ENCODE data around the gene PRIM2. TPM values are rescaled to one million over a fixed set of nuclear protein-coding genes. Genes with fewer than 3 reads are reported as not detected.
"Not testable (repeated sequence)": the region's sequence is repeated elsewhere in the genome, so short reads cannot be mapped to it uniquely, and the experiment has no call there.

Gene PRIM2
- polyA plus RNA-seq, 2 of the 4 experiments (the other 2 are of a cell fraction): 15.0 to 20.1 TPM

DNA sequence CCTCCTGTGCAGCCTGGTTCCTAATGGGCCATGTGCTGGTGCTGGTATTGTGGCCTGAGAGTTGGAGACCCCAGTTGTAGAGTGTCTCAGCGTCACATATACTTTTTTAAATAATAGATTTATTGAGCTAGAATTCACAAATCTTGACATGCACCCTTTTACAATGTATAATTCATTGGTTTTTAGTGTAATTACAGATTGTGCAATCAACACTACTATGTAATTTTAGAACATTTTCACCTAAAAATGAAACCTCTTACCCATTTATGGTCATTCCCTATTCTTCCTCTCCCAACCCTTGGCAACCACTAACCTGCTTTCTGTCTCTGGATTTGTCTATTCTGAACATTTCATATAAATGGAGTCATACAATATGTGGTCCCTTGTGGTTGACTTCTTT, 10.6 kb downstream of the PRIM2 start:
- FAIRE-seq (no peak), ATAC-seq (no peak), DNase-seq (ENCODE audit: low read depth in 1 of 2, low spot score in 1 of 2) (no peak)
- TF ChIP-seq FOXS1 (CRISPR knock-in tag; IDR thresholded peaks at IDR 0.05): no peak
- H3K4me3 ChIP-seq: no peak overlapping the region
- H3K4me1 ChIP-seq: no peaks in the 10 kb centered on the region
- ChIA-PET POLR2A (no interaction called here), CTCF (interaction anchor here (1.0 to 1.1 kb wide), 2 partner anchors 11 to 373 kb away, joined by 3 to 5 read pairs; partner anchors contain the start of genes BEND6 and PRIM2)
- no peak overlapping the region for H3K27ac ChIP-seq
- WGBS (ENCODE audit: missing lambda C conversion rate): 91% methylated on average over 1 of the region's 1 CpG
- peaks cover 6% of the 10 kb centered on the region; the same call in 2 of the 3 replicates for H3K9me3 ChIP-seq
- H3K4me2 ChIP-seq: no peak overlapping the region

DNA sequence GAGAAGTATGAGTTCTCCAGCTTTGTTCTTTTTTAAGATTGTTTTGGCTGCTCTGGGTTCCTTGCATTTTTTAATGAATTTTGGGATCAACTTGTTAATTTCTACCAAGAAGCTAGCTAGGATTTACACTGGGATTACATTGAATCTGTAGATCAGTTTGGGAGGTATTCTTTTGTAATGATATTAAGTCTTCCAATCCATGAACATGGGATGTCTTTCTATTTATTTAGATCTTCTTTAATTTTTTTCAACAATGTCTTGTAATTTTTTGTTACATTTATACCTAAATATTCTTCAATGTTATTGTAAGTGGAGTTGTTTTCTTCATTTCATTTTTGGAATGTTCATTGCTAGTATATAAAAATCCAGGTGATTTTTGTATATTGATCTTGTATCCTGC, 12.5 kb downstream of the PRIM2 start:
- FAIRE-seq: no peak
- CTCF ChIA-PET: interaction anchor here (0.7 to 0.9 kb wide), 2 partner anchors 85 to 140 kb away, joined by 3 read pairs; no protein-coding TSS in a partner anchor
- H3K9me3 ChIP-seq: peaks cover 6% of the 10 kb centered on the region; the same call in 2 of the 3 replicates
- H3K4me2 ChIP-seq: no peak overlapping the region
- H3K4me1 ChIP-seq: no peaks in the 10 kb centered on the region
- POLR2A ChIA-PET: no interaction called here
- no peak overlapping the region for H3K27ac ChIP-seq
- DNase-seq (ENCODE audit: low read depth in 1 of 2, low spot score in 1 of 2): no peak
- ATAC-seq: no peak
- no peak overlapping the region for H3K4me3 ChIP-seq
- TF ChIP-seq CBX8 (IDR thresholded peaks at IDR 0.05): no peak

GRCh38 chr6:57342148-57342669, 24.8 kb downstream of the PRIM2 start:
- no peak for DNase-seq (ENCODE audit: low read depth in 1 of 2, low spot score in 1 of 2)
- no peak for FAIRE-seq
- CTCF ChIA-PET: no interaction called here
- Histone ChIP-seq H3K4me3 (no peak overlapping the region), H3K9me3 (no peaks in the 10 kb centered on the region), H3K27ac (no peak overlapping the region), H3K4me1 (no peaks in the 10 kb centered on the region), H3K4me2 (no peak overlapping the region)
- TF ChIP-seq ZC3H11A (IDR thresholded peaks at IDR 0.05) (no peak), RFX5 (IDR thresholded peaks at IDR 0.05) (no peak), BHLHE40 (IDR thresholded peaks at IDR 0.05; ENCODE audit: low read depth, low read length) (no peak), FOSL2 (IDR thresholded peaks at IDR 0.05) (no peak), FOSL2 (CRISPR knock-in tag; IDR thresholded peaks at IDR 0.05) (no peak), GATA3 (IDR thresholded peaks at IDR 0.05; ENCODE audit: borderline replicate concordance) (no peak), FOXS1 (CRISPR knock-in tag; IDR thresholded peaks at IDR 0.05) (no peak), KDM5A (IDR thresholded peaks at IDR 0.05) (no peak), CEBPB (IDR thresholded peaks at IDR 0.05) (no peak), NR3C1 (IDR thresholded peaks at IDR 0.05) (no peak)
- TF ChIP-seq, protein P1, sequence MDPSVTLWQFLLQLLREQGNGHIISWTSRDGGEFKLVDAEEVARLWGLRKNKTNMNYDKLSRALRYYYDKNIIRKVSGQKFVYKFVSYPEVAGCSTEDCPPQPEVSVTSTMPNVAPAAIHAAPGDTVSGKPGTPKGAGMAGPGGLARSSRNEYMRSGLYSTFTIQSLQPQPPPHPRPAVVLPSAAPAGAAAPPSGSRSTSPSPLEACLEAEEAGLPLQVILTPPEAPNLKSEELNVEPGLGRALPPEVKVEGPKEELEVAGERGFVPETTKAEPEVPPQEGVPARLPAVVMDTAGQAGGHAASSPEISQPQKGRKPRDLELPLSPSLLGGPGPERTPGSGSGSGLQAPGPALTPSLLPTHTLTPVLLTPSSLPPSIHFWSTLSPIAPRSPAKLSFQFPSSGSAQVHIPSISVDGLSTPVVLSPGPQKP (IDR thresholded peaks at IDR 0.05; ENCODE audit: low read depth, low read length): no peak
- ATAC-seq: no peak
- POLR2A ChIA-PET: no interaction called here
- 79% methylated on average over 2 of the region's 2 CpGs for WGBS (ENCODE audit: missing lambda C conversion rate)

DNA sequence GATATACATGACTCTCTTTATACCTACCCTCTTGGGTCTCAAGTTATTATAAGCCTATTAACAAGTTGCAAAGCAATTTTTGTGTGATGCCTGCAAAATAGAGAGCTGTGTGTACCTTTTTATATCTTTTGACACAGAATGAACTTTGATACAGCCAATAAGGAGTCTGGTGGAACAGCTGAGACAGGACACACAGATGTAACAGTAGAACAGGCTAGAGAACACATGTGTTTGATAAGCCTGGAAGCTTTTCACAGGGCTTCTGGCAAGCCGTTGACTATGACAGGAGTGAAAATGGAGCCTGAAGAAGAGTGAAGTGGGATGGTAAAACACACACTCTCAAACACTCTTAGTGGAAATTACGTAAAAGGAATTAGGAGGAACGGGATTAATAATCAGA, 25.9 kb downstream of the PRIM2 start:
- CTCF ChIA-PET; H3K4me1 ChIP-seq; ATAC-seq; H3K27ac ChIP-seq; H3K4me3 ChIP-seq; POLR2A ChIA-PET; H3K9me3 ChIP-seq; H3K4me2 ChIP-seq; DNase-seq (ENCODE audit: low read depth in 1 of 2, low spot score in 1 of 2); FAIRE-seq: not testable (repeated sequence)
- WGBS (ENCODE audit: missing lambda C conversion rate): 93% methylated on average over 3 of the region's 3 CpGs

DNA sequence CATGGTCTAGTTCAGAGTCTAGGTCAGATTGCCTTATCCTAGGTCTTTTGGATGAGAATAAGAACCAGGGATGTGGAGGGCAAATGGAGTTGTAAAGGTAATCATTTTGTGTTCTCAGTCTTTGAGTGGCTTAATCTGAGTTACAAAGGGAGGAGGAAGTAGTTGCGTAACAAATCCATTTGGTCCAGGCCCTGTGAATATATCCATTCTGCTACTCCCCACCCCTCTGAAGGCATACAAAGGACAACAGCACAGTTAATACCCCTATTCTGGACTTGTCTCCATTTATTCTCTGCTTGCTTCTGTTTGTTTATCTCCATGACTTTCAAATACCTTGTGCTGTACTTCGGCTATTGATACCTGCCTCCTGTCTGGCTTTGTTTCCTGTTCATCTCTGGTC, 29.3 kb downstream of the PRIM2 start:
- H3K4me1 ChIP-seq; H3K27ac ChIP-seq; H3K9me3 ChIP-seq; H3K4me3 ChIP-seq; H3K4me2 ChIP-seq; ATAC-seq; FAIRE-seq; DNase-seq (ENCODE audit: low read depth in 1 of 2, low spot score in 1 of 2); POLR2A ChIA-PET; CTCF ChIA-PET: not testable (repeated sequence)
- WGBS (ENCODE audit: missing lambda C conversion rate): 98% methylated on average over 2 of the region's 2 CpGs

GRCh38 chr6:57347597-57347996, 30.2 kb downstream of the PRIM2 start:
- not testable (repeated sequence) for H3K27ac ChIP-seq; DNase-seq (ENCODE audit: low read depth in 1 of 2, low spot score in 1 of 2)

DNA sequence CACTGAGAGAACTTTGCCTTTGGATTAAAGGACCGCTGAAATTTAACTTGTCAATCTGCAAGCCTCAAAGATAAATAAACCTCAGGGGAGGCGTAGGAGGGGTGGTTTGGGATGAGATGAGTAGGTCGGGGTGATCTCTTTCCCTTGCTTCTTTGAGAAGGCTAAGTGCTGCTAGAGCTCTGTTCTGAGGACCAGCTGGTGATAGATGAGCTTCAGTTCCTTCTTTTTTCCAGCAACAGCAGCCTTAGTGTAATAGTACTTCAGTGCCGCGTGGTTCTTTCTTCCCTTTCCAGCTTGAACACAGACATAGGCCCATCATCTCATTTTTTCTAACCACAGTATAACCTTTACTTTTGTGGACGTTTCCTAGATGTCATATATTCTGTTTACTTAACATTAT, 33.0 kb downstream of the PRIM2 start:
- CTCF ChIA-PET; H3K4me3 ChIP-seq; H3K27ac ChIP-seq; FAIRE-seq; ATAC-seq; H3K9me3 ChIP-seq; POLR2A ChIA-PET; H3K4me2 ChIP-seq; DNase-seq (ENCODE audit: low read depth in 1 of 2, low spot score in 1 of 2); H3K4me1 ChIP-seq: not testable (repeated sequence)
- WGBS (ENCODE audit: missing lambda C conversion rate): 84% methylated on average over 6 of the region's 6 CpGs

More at GRCh38 chr6:57347597-57347996, 30.2 kb downstream of the PRIM2 start:
- FAIRE-seq, CTCF ChIA-PET, H3K4me1 ChIP-seq, ATAC-seq, H3K4me2 ChIP-seq, H3K4me3 ChIP-seq, H3K9me3 ChIP-seq, POLR2A ChIA-PET: not testable (repeated sequence)

DNA sequence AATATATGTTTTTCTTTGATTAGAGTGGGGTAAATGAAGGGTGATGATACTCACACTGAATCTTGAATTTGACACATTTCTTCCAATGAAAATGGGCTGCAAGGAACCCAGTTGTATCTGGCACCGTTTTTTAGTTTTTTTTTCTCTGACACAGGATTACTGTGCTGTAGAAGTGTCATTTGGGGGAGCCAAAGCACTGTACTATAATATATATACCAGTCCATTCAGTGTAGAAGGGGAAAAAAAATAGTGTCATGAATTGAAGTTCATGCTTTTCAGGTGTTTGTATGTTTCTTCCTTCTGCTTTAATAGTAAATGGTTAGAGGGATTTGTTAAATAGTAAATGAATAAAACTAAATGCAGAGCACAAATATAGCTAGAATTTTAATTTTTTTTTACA, 35.2 kb downstream of the PRIM2 start:
- FAIRE-seq; H3K4me1 ChIP-seq; H3K27ac ChIP-seq; POLR2A ChIA-PET; DNase-seq (ENCODE audit: low read depth in 1 of 2, low spot score in 1 of 2); CTCF ChIA-PET; H3K4me2 ChIP-seq; ATAC-seq; H3K4me3 ChIP-seq; H3K9me3 ChIP-seq: not testable (repeated sequence)
- 94% methylated on average over 1 of the region's 1 CpG for WGBS (ENCODE audit: missing lambda C conversion rate)

DNA sequence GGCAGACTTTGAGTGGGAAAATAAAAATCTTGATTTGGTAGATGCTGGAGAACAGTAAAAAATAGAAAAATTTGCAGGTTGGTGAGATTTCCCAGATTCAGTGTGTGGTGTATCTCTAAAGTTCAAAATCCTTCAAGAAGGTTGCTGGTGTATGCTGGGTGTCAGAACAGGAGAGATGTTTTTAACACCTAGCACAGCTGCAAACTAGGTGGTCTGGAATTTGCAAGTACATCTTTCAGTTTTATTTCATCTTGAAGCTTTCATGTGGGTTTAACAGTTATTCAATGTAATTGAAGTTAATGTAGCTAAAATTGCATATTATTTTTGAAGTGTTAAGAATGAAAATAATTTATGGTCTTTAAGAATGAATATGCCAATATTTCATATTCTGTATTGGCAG, 40.9 kb downstream of the PRIM2 start:
- DNase-seq (ENCODE audit: low read depth in 1 of 2, low spot score in 1 of 2); H3K9me3 ChIP-seq; CTCF ChIA-PET; FAIRE-seq; H3K4me2 ChIP-seq; H3K27ac ChIP-seq; H3K4me1 ChIP-seq; H3K4me3 ChIP-seq; POLR2A ChIA-PET; ATAC-seq: not testable (repeated sequence)

DNA sequence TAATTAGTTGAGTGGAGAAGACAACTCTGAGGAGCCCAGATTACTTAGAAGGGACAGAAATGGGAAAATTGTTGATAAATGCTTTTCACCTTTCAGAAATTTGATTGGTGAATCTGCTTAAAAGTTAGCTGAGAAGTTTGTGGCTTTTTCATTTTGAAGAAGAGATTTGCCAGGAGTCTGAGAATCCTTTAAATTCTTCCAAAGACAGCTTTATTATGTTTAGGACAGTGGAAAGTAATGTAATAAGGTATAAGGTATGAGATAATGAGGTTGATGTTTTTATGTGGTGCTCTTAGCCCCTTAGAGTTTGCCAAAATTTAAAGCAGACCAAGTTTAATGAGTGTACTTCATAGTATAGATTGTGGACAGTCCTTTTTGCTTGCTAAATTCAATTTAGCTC, 42.3 kb downstream of the PRIM2 start:
- H3K9me3 ChIP-seq; H3K4me2 ChIP-seq; FAIRE-seq; H3K4me1 ChIP-seq; DNase-seq (ENCODE audit: low read depth in 1 of 2, low spot score in 1 of 2); ATAC-seq; POLR2A ChIA-PET; CTCF ChIA-PET; H3K4me3 ChIP-seq; H3K27ac ChIP-seq: not testable (repeated sequence)

All from A549 (cell line).